GM23338 (cell line): ENCODE results near the gene CCDC167. TPM values are rescaled to one million over a fixed set of nuclear protein-coding genes. Genes with fewer than 3 reads are reported as not detected.

ENCODE experiments used
- ATAC-seq: fragments of 200-7000 bp; cut with Tn5 transposase; 3 replicates; pipeline ENCODE4 v1.9.1; 2020
- DNase-seq: peaks from one replicate; pipeline ENCODE4 v3.0.0-alpha.2; 2015; ENCODE audit warnings: low spot score
- H2AFZ ChIP-seq: fragments of 200-600 bp; sonication (generic); 2 replicates; pipeline ENCODE4 v1.8.0; 2016; ENCODE audit warnings: antibody characterized with exemption, mild to moderate bottlenecking, moderate library complexity
- H3F3A ChIP-seq: fragments of 200-600 bp; sonication (generic); replicated peaks from 2 replicates; pipeline ENCODE4 v1.8.0; 2017; ENCODE audit warnings: antibody characterized with exemption, mixed run types, low read depth
- H3K27ac ChIP-seq: fragments of 200-600 bp; sonication (generic); 2 replicates; pipeline ENCODE4 v1.6.1; 2016; ENCODE audit warnings: low read depth
- H3K27me3 ChIP-seq: fragments of 200-600 bp; sonication (generic); 2 replicates; pipeline ENCODE4 v1.8.0; 2016; ENCODE audit warnings: mild to moderate bottlenecking, mixed run types, moderate library complexity; ENCODE audit not compliant: insufficient read depth
- H3K36me3 ChIP-seq: fragments of 200-600 bp; sonication (generic); 2 replicates; pipeline ENCODE4 v1.8.0; 2016; ENCODE audit warnings: mild to moderate bottlenecking; ENCODE audit not compliant: insufficient read depth
- H3K4me1 ChIP-seq: fragments of 200-600 bp; sonication (generic); 2 replicates; pipeline ENCODE4 v1.8.0; 2016; ENCODE audit warnings: mild to moderate bottlenecking, moderate library complexity; ENCODE audit not compliant: insufficient read depth
- H3K4me2 ChIP-seq: fragments of 200-600 bp; sonication (generic); 2 replicates; pipeline ENCODE4 v1.7.1; 2017; ENCODE audit warnings: mixed run types
- H3K4me3 ChIP-seq: fragments of 200-600 bp; sonication (generic); 2 replicates; pipeline ENCODE4 v1.6.1; 2016; ENCODE audit warnings: mixed run types
- H3K79me2 ChIP-seq: fragments of 200-600 bp; sonication (generic); replicated peaks from 2 replicates; pipeline ENCODE4 v1.8.0; 2017; ENCODE audit warnings: mild to moderate bottlenecking; ENCODE audit not compliant: insufficient read depth
- H3K9me2 ChIP-seq: fragments of 200-600 bp; sonication (generic); 2 replicates; pipeline ENCODE4 v1.8.0; 2017; ENCODE audit not compliant: insufficient read depth
- H4K20me1 ChIP-seq: fragments of 200-600 bp; sonication (generic); replicated peaks from 2 replicates; pipeline ENCODE4 v1.8.0; 2017; ENCODE audit warnings: mild to moderate bottlenecking; ENCODE audit not compliant: insufficient read depth
- H3K27ac Mint-ChIP-seq: 2 replicates; pipeline ENCODE4 v1.8.0; 2020; ENCODE audit warnings: inconsistent platforms, mild to moderate bottlenecking, moderate library complexity, mixed read lengths
- H3K27me3 Mint-ChIP-seq: 3 replicates; pipeline ENCODE4 v1.8.0; 2022; ENCODE audit warnings: low read depth, mild to moderate bottlenecking, moderate library complexity, mixed read lengths, inconsistent platforms; ENCODE audit not compliant: insufficient read depth, poor library complexity
- H3K36me3 Mint-ChIP-seq: 3 replicates; pipeline ENCODE4 v1.8.0; 2021; ENCODE audit warnings: low read depth, mild to moderate bottlenecking, inconsistent platforms, moderate library complexity, mixed read lengths
- H3K4me1 Mint-ChIP-seq: 3 replicates; pipeline ENCODE4 v1.8.0; 2020; ENCODE audit warnings: mild to moderate bottlenecking, inconsistent platforms, mixed read lengths
- H3K4me3 Mint-ChIP-seq: 3 replicates; pipeline ENCODE4 v1.8.0; 2021; ENCODE audit warnings: moderate library complexity, mild to moderate bottlenecking, inconsistent platforms, mixed read lengths
- H3K9me3 Mint-ChIP-seq: 3 replicates; pipeline ENCODE4 v1.8.0; 2020; ENCODE audit warnings: moderate library complexity, mild to moderate bottlenecking, inconsistent platforms, mixed read lengths
- CREB1 ChIP-seq: fragments of 250-450 bp; sonication (Bioruptor Pico); IDR thresholded peaks from 2 replicates; pipeline ENCODE4 v1.5.0; 2020; ENCODE audit warnings: low read depth, mild to moderate bottlenecking, moderate library complexity
- EZH2phosphoT487 ChIP-seq: fragments of 200-600 bp; sonication (generic); IDR thresholded peaks from one replicate; pipeline ENCODE4 v1.8.1; 2018; ENCODE audit warnings: antibody characterized with exemption; ENCODE audit not compliant: unreplicated experiment
- JUNB ChIP-seq: IDR thresholded peaks from one replicate; pipeline ENCODE4 v1.6.1; 2016; ENCODE audit warnings: antibody characterized with exemption; ENCODE audit not compliant: unreplicated experiment
- NANOG ChIP-seq: IDR thresholded peaks from 2 replicates; pipeline ENCODE4 v1.6.1; 2016; ENCODE audit warnings: antibody characterized with exemption, borderline replicate concordance
- STAT1 ChIP-seq: IDR thresholded peaks from one replicate; pipeline ENCODE4 v1.6.1; 2016; ENCODE audit warnings: antibody characterized with exemption; ENCODE audit not compliant: unreplicated experiment
- ZNF114 ChIP-seq: fragments of 250-450 bp; sonication (Bioruptor Pico); IDR thresholded peaks from 2 replicates; pipeline ENCODE4 v1.5.0; 2020; ENCODE audit warnings: mild to moderate bottlenecking, moderate library complexity
- polyA plus RNA-seq: library from polyadenylated mRNA; unstranded; fragments of >200 nt; fragmentation: Nextera tagmentation; extraction: Ambion mirVana; gene quantifications from 2 replicates; pipeline ENCODE4 v1.2.1, GENCODE V29; 2016
- total RNA-seq: library from RNA; depleted of rRNA; stranded (reverse); fragments of >200 nt; shearing (Covaris generic); gene quantifications from 2 replicates; pipeline ENCODE4 v1.2.3, GENCODE V29; 2014
- TF ChIP-seq, protein P1 (sequence below): IDR thresholded peaks from 2 replicates; pipeline ENCODE4 v1.6.1; 2016; ENCODE audit warnings: antibody characterized with exemption
- TF ChIP-seq, protein P2 (sequence below), 2 experiments: fragments of 200-600 bp in 1 of 2; sonication (generic) in 1 of 2; conservative IDR thresholded peaks; 2 replicates each; pipeline versions ENCODE4 v1.5.1 to v1.6.1; 2016 to 2017; ENCODE audit warnings: antibody characterized with exemption in 2 of 2, low read depth in 2 of 2, mild to moderate bottlenecking in 2 of 2, moderate library complexity in 1 of 2

Gene CCDC167
- total and polyA plus RNA-seq, 2 experiments from 2014 or later, result 17.6 to 21.4 TPM

DNA sequence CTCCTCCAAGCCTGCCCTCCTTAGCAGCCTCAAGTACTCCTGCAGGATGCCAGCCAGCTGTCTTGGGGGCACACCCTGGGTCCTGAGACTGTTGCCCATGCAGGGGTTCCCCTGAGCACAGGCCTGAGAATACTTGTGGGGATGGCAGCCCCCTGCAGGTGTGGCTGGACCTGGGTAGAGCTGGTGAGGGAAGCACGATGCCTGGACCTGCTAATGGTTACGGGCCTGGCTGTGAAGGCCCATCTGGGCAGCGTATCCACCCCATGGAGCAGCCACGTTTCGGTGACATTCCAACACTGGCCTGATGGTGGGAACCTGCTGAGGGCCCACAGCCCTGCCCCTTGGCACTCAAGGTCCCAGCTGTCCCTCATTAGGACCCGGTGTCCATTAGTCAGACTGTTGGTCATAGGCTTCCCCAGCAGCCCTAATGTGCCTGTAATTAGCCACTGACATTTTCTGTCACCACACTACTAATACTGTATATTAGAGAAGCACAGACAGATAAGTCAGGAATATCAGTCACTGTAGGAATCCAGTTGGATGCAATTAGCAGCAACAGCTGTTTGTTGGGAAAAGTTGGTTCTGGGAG, 20.3 kb downstream of the CCDC167 start:
- TF ChIP-seq ZNF114 (no peak), STAT1 (no peak), CREB1 (no peak), NANOG (no peak), JUNB (no peak)
- TF ChIP-seq, protein P1, sequence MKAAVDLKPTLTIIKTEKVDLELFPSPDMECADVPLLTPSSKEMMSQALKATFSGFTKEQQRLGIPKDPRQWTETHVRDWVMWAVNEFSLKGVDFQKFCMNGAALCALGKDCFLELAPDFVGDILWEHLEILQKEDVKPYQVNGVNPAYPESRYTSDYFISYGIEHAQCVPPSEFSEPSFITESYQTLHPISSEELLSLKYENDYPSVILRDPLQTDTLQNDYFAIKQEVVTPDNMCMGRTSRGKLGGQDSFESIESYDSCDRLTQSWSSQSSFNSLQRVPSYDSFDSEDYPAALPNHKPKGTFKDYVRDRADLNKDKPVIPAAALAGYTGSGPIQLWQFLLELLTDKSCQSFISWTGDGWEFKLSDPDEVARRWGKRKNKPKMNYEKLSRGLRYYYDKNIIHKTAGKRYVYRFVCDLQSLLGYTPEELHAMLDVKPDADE, result no peak
- Mint-ChIP-seq H3K36me3 (peaks cover 24% of the 10 kb centered on the region), H3K4me3 (no peak overlapping the region), H3K27me3 (peaks cover 9% of the 10 kb centered on the region), H3K9me3 (no peaks in the 10 kb centered on the region), H3K27ac (no peak overlapping the region), H3K4me1 (peaks cover 19% of the 10 kb centered on the region)
- no peaks in the 10 kb centered on the region; the same call in none of the 2 replicates for H4K20me1 ChIP-seq
- no peak overlapping the region for H3K4me3 ChIP-seq
- no peak overlapping the region for H3K27ac ChIP-seq
- 0 out of 2 replicates have a peak, but pooled peaks cover 6% of the 10 kb centered on the region for H3F3A ChIP-seq
- H2AFZ ChIP-seq, result no peak overlapping the region
- H3K4me2 ChIP-seq, result no peak overlapping the region
- H3K36me3 ChIP-seq, result 0 out of 2 replicates have a peak, but pooled peaks cover 3% of the 10 kb centered on the region
- H3K9me2 ChIP-seq, result no peaks in the 10 kb centered on the region
- no peaks in the 10 kb centered on the region for H3K27me3 ChIP-seq
- peaks cover 17% of the 10 kb centered on the region for H3K4me1 ChIP-seq
- ATAC-seq (no peak), DNase-seq (no peak)
- no peaks in the 10 kb centered on the region for H3K79me2 ChIP-seq

DNA sequence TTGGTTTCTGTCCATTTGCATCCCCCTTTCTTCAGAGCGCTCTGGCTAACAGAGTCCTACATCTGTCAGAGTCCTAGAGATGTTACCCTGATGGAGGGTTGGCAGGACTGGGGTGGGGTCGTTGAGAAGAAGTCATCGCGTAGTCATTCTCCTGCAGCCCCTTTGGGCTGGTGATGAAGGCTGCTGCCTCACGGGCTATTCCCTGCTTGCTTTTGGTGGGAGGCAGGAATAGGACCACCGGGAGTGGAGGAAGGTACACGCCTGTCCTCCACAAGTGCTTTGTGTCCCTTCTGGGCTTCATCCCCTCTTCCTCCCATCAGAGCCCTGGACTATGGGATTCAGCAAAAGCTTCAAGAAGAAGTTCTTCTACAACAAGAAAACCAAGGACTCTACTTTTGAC, 20.9 kb downstream of the CCDC167 start:
- Histone ChIP-seq H3K4me1 (peaks cover 17% of the 10 kb centered on the region), H3K36me3 (0 out of 2 replicates have a peak, but pooled peaks cover 3% of the 10 kb centered on the region), H3K4me3 (no peak overlapping the region), H3F3A (0 out of 2 replicates have a peak, but pooled peaks cover 6% of the 10 kb centered on the region), H3K79me2 (no peaks in the 10 kb centered on the region), H3K27me3 (no peaks in the 10 kb centered on the region), H2AFZ (no peak overlapping the region), H3K9me2 (no peaks in the 10 kb centered on the region), H4K20me1 (no peaks in the 10 kb centered on the region; the same call in none of the 2 replicates), H3K4me2 (no peak overlapping the region), H3K27ac (no peak overlapping the region)
- peaks cover 27% of the 10 kb centered on the region for H3K36me3 Mint-ChIP-seq
- no peak for DNase-seq
- H3K4me1 Mint-ChIP-seq, result peaks cover 19% of the 10 kb centered on the region
- H3K27ac Mint-ChIP-seq, result no peak overlapping the region
- TF ChIP-seq CREB1 (no peak), EZH2phosphoT487 (no peak), JUNB (no peak), NANOG (no peak)
- TF ChIP-seq, protein P2, sequence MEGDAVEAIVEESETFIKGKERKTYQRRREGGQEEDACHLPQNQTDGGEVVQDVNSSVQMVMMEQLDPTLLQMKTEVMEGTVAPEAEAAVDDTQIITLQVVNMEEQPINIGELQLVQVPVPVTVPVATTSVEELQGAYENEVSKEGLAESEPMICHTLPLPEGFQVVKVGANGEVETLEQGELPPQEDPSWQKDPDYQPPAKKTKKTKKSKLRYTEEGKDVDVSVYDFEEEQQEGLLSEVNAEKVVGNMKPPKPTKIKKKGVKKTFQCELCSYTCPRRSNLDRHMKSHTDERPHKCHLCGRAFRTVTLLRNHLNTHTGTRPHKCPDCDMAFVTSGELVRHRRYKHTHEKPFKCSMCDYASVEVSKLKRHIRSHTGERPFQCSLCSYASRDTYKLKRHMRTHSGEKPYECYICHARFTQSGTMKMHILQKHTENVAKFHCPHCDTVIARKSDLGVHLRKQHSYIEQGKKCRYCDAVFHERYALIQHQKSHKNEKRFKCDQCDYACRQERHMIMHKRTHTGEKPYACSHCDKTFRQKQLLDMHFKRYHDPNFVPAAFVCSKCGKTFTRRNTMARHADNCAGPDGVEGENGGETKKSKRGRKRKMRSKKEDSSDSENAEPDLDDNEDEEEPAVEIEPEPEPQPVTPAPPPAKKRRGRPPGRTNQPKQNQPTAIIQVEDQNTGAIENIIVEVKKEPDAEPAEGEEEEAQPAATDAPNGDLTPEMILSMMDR (conservative IDR thresholded peaks at IDR 0.05; ENCODE audit: low read depth in 2 of 2), result no peak
- H3K27me3 Mint-ChIP-seq, result peaks cover 9% of the 10 kb centered on the region
- ATAC-seq, result no peak
- H3K9me3 Mint-ChIP-seq, result no peaks in the 10 kb centered on the region
- no peak overlapping the region for H3K4me3 Mint-ChIP-seq
